ENCODE data around the gene NAV3.

The NAV3 gene

GRCh38 chr12:78037707-78038106 is 207.0 kb downstream of the NAV3 start:
- DNase-seq (ENCODE audit: extremely low read depth in 1 of 2, low read depth in 1 of 2), result no peak

- no peak for DNase-seq (ENCODE audit: extremely low read depth in 1 of 2, low read depth in 1 of 2)
These were observed 207.8 kb downstream of the NAV3 start for GRCh38 chr12:78038541-78038940.

GRCh38 chr12:78038986-78039385 is 208.3 kb downstream of the NAV3 start:
- no peak for DNase-seq (ENCODE audit: extremely low read depth in 1 of 2, low read depth in 1 of 2)

DNA sequence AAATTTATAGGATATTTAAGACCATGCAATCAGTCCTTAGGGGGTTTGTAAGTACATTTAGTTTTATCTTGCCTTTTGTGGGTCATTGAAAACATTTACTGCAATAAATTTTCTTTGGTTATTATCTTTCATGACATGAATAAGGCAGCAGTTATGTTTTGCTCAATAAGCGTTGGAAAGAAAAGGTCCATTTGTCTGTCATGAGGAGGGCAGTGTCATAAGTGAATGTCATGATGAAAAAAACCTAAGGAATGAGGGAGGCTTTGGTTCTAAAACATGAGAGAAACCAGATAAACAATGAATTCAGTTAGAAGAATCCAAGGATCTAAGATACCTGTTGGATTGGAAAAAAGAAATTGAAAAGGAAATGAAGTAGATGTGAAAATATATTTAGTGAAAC is 209.4 kb downstream of the NAV3 start:
- DNase-seq (ENCODE audit: extremely low read depth in 1 of 2, low read depth in 1 of 2), result no peak

DNA sequence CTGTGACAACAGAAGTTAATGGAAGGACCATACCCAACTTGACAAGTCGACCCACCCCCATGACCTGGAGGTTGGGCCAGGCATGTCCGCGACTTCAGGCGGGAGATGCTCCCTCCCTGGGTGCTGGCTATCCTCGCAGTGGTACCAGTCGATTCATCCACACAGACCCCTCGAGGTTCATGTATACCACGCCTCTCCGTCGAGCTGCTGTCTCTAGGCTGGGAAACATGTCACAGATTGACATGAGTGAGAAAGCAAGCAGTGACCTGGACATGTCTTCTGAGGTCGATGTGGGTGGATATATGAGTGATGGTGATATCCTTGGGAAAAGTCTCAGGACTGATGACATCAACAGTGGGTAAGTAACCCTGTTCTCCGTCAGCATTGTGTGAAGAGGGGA is 220.1 kb downstream of the NAV3 start:
- no peak for DNase-seq (ENCODE audit: extremely low read depth in 1 of 2, low read depth in 1 of 2)

- DNase-seq (ENCODE audit: extremely low read depth in 1 of 2, low read depth in 1 of 2), result no peak
These were observed 224.9 kb downstream of the NAV3 start for GRCh38 chr12:78055545-78055944.

DNA sequence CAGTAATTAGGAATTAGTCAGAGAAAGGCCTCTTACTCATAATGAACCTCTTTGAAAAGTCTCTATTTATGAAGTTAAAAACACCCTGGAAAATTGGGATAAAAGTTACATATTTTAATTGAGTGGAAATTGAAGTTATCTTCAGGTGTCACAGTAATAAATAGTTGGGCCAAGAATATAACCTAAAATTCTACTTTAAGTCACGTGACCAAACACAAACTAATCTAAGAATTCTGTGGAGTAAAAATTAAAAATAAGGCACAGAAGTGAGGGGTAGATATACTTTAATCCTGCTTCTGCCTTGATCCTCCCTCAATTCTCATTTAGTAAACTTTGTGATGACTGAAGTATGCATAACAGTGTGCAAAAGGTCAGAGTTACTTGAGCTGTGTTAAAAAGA is 226.4 kb downstream of the NAV3 start:
- DNase-seq (ENCODE audit: extremely low read depth in 1 of 2, low read depth in 1 of 2), result no peak

- DNase-seq (ENCODE audit: extremely low read depth in 1 of 2, low read depth in 1 of 2), result no peak
These were observed 229.5 kb downstream of the NAV3 start for GRCh38 chr12:78060186-78060585.

GRCh38 chr12:78062786-78063185 is 232.1 kb downstream of the NAV3 start:
- DNase-seq (ENCODE audit: extremely low read depth in 1 of 2, low read depth in 1 of 2), result no peak

DNA sequence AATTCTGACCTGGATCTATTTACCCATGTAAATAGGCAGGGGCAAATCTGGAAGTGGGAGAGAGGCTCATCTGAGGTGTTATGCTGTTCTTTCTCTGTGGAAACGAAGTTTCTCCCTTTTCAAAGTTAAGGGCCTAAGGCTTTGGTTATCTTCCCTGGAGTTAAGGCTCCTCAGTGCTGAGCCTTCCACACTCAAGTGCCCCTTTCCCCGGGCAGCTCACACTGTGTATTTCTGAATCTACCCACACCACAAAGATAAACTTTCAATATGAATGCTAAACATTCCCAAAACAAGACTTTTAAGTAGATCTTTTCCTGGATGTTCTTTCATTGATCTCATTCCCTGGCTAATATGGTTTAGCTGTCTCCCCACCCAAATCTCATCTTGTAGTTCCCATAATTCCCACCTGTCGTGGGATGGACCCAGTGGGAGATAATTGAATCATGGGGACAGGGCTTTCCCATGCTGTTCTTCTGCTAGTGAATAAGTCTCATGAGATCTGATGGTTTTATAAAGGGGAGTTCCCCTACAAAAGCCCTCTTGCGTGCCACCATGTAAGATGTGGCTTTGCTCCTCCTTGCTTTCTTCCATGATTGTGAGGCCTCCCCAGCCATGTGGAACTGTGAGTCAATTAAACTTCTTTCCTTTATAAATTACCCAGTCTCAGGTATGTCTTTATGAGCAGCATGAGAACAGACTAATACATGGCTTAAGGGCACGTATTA is 251.1 kb downstream of the NAV3 start:
- DNase-seq (ENCODE audit: extremely low read depth in 1 of 2, low read depth in 1 of 2), result no peak

- DNase-seq (ENCODE audit: extremely low read depth in 1 of 2, low read depth in 1 of 2), result no peak
These were observed 255.0 kb downstream of the NAV3 start for GRCh38 chr12:78085542-78086182.

DNA sequence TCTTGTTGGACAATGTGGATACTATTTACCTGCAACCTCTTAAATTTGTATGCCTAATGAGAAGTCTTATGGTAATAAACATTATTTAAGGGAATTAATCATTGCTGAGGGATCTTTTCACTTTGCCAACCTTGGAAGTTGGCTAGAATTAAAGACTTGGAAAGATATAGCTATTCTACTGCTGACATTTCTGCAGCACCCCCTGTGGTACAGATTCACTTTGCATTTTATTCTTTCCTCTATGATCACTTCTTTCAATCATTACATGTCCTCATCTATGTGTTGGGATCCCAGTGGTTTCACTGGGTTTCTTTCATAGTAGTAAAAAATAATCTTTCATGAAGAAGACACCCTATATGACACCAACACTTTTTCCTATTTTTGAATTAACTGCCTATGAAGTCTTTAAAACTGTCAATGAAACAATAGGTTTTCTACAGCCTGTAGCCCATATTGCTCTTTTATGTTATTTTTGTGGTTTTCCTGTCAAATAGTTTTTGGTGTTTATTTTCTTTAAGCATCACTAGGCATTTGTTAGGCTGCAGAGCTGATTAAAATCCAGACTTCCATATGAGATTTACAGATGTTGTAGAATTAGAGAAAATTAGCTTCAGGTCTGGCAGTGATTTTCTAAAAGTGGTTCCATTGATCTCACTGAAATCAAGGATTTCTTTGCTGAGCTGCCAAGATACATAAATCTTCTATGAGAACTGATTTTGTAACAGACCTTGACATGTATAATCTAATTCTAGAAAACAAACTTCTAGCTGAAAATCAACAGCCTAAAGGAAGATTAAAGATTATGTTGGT is 256.1 kb downstream of the NAV3 start:
- DNase-seq (ENCODE audit: extremely low read depth in 1 of 2, low read depth in 1 of 2), result no peak

DNA sequence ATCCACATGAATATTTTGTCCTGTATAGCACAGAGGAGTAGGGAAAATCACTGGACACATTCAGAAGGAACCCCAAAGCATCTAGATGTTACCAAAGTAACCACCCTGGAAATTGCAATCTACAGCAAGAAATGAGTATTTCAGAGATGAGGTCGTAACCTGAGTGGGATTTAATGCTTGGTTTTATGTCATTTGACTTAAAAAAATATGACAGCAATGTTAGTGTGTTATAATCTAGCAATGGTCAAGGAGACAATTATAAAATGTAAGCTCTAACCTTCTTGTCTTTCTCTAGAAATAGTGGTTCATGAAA is 256.6 kb downstream of the NAV3 start:
- no peak for DNase-seq (ENCODE audit: extremely low read depth in 1 of 2, low read depth in 1 of 2)

DNA sequence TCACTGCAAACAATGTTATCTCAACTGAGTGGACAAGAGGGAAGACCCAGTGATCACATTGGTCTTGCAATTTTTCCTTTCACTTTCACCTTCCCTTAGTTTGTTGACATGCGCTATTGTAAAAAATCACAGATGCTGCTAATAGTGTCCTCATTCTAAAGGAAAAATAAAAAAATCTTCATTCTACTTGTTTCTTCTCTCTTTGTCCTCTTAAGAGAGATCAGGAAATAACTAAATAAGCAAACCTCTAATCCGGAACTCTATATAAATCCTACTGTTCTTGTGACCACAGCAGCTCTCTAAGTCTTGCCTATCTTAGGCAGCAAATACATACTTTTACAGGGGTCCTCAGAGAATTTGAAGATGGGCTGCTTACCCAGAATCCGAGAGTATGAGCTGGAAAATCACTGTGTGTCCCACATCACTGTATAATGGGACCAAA is 257.7 kb downstream of the NAV3 start:
- no peak for DNase-seq (ENCODE audit: extremely low read depth in 1 of 2, low read depth in 1 of 2)

GRCh38 chr12:78090266-78090665 is 259.6 kb downstream of the NAV3 start:
- no peak for DNase-seq (ENCODE audit: extremely low read depth in 1 of 2, low read depth in 1 of 2)

- no peak for DNase-seq (ENCODE audit: extremely low read depth in 1 of 2, low read depth in 1 of 2)
These were observed 264.9 kb downstream of the NAV3 start for GRCh38 chr12:78095623-78096022.

DNA sequence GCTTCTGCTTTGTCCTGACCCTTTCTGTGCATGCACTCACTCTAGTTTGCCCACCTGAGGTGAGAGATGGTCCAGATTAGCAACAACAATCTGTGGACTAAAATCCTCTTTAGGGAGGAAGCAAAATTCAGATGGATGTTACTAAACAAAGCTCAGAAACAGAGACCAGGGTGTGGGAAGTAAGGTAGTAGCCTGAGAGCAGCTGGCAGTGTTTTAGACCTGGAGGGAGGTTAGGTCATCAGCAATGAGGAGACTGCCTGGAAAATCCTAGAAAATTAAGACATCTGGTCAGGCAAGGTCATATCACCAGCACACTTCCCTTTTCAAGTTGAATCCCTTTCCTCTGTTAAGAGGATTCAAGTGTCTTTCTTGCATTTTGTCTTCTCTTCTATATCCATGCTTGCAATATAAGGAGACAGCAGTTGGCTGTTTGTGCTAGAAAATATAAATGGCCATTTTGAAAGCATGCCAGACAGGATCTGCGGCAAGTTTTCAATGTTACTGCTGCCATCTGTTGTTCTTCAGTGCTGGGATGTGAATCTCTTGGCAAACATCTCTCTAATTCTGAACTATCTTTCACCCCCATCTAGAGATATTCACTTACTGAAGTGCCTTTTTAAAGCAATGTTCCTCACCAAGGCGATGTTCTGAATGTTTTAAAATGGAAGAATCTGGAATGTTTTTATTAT is 266.4 kb downstream of the NAV3 start:
- DNase-seq (ENCODE audit: extremely low read depth in 1 of 2, low read depth in 1 of 2), result no peak

- DNase-seq (ENCODE audit: extremely low read depth in 1 of 2, low read depth in 1 of 2), result no peak
These were observed 269.1 kb downstream of the NAV3 start for GRCh38 chr12:78099806-78100205.

DNA sequence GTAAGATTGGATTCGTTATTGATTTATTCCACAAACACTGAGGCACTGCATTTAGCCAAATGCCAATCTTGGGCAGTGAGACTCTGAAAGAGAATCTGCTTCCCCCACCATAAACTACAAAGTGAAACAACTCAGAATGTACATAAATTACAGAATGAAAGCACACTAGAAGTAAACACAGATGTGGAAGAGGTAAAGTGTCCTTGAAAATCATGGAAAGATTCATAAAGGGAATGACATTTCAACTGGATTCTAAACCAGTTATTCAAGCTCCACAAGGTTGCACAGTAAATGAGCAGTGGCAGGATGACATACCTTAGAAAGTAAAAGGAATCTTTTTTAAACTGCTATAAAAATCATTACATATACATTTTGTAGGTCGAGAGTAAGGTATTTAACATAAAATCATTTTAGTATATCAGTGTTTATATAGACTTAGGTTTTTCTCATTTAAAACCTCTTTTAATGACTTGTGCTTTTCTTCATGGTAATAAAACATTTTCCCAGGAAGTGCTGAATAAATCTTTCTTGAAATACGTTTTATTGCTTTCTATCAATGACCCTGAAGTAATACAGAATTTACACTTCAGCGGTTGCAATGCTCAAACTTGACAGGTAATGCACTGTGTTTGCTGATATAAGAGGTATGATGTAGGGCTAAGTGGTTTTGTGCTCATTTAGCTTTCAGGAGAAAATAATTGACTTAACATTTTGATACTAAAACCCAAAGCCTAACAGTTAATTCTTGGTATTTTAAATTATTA is 270.6 kb downstream of the NAV3 start:
- no peak for DNase-seq (ENCODE audit: extremely low read depth in 1 of 2, low read depth in 1 of 2)

DNA sequence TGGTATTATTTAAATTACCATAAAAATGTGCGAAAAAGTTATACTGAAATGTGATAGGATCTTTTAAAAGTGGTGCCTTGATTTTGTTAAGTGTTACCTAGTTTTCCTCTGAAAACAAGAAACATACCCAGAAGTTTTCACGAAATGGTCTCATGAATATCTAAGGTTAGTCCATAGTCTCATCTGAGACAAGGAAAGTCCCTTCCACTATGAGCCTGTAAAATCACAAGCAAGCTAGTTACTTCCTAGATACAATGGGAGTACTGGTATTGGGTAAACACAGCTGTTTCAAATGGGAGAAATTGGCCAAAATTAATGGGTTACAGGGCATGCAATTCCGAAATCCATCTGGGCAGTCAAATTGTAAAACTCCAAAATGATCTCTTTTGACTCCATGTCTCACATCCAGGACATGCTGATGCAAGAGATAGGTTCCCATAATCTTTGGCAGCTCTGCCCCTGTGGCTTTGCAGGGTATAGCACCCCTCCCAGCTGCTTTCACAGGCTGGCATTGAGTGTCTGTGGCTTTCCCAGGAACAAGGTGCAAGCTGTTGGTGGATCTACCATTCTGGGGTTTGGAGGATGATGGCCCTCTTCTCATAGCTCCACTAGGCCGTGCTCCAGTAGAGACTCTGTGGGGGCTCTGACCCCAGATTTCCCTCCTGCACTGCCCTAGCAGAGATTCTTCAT is 271.4 kb downstream of the NAV3 start:
- DNase-seq (ENCODE audit: extremely low read depth in 1 of 2, low read depth in 1 of 2), result no peak

Measured in activated CD8-positive, alpha-beta memory T cell treated with anti-CD3 and anti-CD28 coated beads for 1 hour (primary cell).